NCI-H2227 (cell line): ENCODE measurements around the gene ATAD2B.
"Not testable (repeated sequence)": the region's sequence is repeated elsewhere in the genome, so short reads cannot be mapped to it uniquely, and the experiment has no call there.

Experiments used
- DNase-seq: peaks from one replicate; lab custom pipeline; 2025; ENCODE audit not compliant: unreplicated experiment; lab: John Stamatoyannopoulos, UW

ATAD2B gene

DNA sequence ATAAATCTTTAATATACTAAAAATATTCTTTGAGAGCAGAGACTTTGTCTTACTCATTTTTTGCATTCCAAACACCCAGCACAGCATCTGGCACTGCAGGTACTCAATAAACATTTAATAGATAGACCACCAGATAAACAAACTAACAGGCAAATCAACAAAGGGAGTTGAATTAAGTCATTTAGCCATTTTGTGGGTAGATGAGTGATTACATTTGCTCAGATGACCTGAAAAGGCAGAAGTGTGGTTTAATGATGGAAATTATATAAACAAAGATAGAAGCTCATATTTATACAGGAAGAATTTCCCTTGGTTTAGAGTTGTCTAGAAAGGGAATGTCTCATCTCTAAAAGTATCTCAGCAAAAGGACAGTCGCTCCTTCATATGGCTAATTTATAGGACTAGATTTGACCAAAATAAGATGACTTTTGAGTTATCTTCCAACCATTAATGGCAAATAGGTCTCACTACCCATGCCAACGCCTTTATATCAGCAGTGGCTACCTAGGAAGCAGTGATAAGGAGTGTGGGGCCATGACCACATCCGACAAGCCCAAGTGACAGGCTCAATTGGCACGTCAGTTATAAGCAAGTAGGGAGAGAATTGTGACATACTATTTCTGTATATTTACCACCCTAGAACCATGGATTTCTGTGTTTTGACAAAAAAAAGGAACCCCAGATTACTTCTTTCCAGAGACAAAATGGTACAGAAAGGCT lies 173.5 kb downstream of the ATAD2B start:
- DNase-seq = no peak

DNA sequence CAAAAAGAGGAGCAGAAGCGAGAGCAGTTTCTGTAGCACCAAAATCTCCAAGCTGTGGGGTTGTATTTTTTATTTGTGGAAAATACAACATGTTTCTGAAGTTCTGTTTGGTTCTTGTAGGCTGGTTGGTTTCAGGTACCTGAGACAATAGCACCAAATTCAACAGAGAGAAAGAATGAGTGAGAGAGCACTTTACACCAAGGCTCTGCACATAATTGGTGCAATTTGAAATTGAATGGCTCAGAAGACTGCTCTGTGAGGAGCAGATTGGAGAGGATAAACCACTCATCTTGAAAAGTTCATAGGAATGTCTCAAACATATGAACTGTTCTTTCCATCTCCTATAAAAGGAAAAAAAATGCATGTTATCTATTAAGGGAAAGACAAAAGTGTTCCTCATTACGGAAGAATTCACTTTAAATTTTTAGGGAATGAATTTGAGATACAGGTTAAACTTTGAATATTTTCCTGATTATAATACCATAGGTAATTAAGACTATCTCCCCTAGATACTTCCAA lies 175.1 kb downstream of the ATAD2B start:
- no peak for DNase-seq

DNA sequence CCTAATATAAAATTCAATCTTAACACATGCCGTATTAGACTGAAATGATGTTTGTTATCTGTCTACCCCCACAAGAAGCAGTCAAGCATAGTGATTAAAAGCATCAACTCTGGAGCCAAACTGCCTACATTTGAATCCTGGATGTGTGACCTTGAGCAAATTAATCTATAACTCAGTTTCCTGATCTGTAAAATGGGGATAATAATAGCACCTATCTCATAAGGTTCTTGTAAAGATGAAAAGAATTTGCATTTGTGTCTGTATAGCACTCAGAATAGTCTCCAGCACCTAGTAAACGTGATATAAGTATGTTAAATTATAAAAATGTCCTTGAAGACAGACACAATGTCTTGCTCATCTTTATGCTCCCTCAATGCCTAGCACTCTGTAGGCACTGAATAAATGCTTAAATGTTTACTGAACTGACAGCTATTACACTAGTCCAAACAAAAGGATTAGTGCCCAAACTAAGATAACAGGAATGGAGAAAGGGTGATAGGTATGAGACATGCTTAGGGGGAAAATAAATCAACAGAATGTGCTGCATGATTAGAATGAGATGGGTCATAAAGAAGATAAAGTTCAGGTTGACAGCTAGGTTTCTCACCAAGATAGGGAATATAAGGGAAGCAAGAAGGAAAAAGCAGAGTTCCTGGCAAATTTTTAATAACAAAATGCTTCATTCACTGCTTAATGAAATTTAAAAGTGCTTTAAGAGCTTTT lies 180.6 kb downstream of the ATAD2B start:
- DNase-seq = no peak

- DNase-seq = no peak
These were observed 181.2 kb downstream of the ATAD2B start for GRCh38 chr2:23745726-23746105.

GRCh38 chr2:23745068-23745725 lies 181.7 kb downstream of the ATAD2B start:
- no peak for DNase-seq

DNA sequence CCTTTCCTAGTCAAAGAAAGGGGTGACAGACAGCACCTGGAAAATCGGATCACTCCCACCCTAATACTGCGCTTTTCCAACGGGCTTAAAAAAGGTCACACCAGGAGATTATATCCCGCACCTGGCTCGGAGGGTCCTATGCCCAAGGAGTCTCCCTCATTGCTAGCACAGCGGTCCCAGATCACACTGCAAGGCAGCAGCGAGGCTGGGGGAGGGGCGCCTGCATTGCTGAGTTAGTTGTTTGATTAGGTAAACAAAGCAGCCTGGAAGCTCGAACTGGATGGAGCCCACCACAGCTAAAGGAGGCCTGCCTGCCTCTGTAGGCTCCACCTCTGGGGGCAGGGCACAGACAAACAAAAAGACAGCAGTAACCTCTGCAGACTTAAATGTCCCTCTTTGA lies 190.1 kb downstream of the ATAD2B start:
- DNase-seq = not testable (repeated sequence)

DNA sequence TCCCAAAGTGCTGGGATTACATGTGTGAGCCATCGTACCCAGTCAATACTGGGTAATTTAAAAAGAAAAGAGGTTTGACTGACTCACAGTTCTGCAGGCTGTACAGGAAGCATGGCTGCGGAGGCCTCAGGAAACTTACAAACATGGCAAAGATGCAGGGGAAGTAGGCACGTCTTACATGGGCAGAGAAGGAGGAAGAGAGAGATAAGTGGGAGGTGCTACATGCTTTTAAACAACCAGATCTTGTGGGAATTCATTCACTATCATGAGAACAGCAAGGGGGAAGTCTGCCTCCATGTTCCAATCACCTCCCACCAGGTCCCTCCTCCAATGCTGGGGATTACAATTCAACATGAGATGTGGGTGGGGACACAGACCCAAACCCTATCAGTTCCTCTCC lies 192.5 kb downstream of the ATAD2B start:
- no peak for DNase-seq

DNA sequence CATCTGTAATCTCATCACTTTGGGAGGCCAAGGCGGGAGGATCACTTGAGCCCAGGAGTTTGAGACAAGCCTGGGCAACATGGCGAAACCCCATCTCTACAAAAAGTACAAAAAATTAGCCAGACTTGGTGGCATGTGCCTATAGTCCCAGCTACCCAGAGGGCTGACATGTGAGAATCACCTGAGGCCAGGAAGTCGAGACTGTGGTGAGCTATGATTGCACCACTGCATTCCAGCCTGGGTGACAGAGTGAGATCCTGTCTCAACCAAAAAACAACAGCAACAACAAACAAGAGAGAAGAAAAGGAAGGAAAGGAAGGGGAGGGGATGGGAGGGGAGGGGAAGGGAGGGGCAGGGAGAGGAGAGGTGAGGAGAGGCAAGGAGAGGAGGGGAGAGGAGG lies 203.9 kb downstream of the ATAD2B start:
- DNase-seq = not testable (repeated sequence)

DNA sequence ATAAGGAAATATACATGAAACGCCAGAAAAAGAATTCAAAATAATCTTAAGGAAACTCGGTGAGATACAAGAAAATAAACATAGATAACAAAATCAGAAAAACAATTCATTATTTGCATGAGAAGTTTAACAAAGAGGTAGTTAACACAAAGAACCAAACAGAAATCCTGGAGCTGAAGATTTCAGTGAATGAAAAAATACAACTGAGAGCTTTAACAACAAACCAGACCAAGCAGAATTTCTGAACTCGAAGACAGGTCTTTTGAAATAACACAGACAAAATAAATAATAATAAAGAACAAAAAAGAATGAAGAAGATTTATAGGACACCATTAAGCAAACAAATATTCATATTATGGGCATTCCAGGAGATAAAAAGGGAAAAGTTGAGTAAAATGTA lies 204.7 kb downstream of the ATAD2B start:
- no peak for DNase-seq

- no peak for DNase-seq
These were observed 205.5 kb downstream of the ATAD2B start for GRCh38 chr2:23721454-23721826.

- no peak for DNase-seq
These were observed 206.0 kb downstream of the ATAD2B start for GRCh38 chr2:23720705-23721453.

DNA sequence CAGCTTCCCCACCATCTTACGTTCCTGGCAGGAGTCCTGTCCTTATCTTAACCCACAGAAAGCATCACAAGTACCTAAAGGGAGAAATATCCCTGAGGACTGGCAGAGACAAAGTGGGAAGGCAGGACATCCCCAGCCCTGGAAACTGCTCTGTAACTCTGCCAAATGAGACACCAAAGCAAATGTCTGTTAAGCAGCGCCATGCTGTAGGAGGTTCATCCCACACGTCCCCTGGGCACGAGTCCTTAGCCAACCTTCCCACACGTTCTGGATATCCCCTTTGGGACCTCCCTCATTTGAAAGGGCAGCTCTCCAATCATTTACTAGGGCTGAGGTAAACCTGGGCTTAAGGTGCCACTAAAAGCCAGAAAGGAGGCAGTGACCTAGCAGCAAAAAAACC lies 207.2 kb downstream of the ATAD2B start:
- DNase-seq = no peak

- no peak for DNase-seq
These were observed 207.8 kb downstream of the ATAD2B start for GRCh38 chr2:23718931-23719700.

DNA sequence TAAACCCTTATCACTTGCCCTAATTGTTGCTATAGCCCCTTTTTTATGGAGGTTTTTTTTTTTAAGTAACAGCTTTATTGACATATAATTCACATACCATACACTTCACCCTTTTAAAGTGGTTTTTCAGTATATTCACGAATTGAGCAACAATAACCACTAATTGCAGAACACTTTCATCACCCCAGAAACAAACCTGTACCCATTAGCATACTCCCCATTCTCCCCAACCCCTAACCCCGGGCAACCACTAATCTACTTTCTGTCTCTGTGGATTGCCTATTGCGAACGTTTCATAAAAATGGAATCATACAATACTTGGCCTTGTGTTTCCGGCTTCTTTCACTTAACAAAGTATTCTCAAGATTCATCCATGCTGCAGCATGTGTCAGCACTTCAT lies 213.6 kb downstream of the ATAD2B start:
- no peak for DNase-seq

DNA sequence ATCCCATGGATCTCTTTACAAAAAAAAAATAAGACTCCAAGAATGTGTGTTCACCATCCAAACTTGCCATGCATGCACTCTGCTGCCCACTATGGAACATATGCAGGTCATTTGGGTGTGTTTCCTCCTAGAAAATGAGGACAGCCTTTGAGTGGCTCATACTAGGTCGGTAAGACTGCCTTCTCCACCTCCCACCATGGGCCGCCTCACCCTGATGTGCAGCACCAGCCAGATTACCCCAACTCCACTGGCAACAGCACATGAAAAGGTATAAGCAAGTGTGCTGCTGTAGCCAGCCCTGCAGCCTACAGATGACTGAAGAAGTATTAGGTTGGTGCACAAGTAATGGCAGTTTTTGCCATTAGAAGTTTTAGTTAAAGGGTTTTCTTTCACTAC lies 214.2 kb downstream of the ATAD2B start:
- no peak for DNase-seq

DNA sequence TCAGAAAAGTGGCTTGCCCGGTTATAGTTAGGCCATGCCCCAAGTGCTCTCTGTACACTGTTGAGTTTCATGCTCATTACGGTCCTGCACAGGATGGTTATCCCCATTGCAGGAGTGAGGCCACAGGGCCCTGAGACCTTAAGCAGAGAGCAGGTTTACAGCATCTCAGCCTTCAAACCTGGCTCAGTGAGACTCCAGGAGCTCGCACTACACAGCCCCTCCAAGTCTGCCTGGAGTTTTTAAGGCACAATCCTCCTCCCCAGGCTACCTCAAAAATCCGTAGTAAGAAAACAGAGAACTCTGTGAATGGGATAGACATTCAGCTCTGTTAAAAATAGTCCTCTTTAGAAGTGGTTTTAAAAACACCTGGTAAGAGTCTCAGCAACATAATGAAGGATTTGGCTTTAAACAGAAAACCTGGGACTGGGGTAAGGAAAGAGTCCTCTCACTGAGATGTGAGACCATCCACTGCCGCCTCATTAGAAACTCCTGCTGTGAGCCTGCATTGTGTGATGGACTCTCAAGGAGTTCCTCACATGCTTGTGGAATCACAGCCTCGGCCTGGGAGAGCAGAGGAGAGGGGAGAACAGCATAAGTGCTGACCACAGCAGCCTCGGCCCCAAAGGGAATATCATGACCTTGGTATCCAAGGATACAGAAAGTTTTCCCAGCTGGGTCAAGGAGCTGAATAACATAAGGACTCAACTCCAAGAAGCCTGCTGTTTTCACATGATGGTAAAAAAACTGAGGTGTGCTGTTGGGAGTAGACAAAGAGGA lies 214.8 kb downstream of the ATAD2B start:
- peak; percentile 57 for DNase-seq

- DNase-seq = no peak
These were observed 217.6 kb downstream of the ATAD2B start for GRCh38 chr2:23709311-23709710.

DNA sequence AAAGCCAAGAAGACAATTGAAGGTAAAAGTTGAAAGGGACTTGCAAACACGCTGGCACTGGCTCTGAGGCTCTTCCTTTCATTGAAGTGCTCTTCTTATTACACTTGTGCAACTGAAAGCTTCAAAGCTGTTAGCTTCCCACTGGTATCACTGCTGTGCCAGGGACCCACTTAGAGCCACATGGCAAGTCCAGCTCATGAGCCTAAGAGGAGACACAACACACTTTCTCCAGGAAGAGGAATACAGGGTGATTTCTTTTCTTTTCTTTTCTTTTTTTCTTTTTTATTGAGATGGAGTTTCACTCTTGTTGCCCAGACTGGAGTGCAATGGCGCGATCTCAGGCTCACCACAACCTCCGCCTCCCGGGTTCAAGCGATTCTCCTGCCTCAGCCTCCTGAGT lies 218.2 kb downstream of the ATAD2B start:
- DNase-seq = no peak

DNA sequence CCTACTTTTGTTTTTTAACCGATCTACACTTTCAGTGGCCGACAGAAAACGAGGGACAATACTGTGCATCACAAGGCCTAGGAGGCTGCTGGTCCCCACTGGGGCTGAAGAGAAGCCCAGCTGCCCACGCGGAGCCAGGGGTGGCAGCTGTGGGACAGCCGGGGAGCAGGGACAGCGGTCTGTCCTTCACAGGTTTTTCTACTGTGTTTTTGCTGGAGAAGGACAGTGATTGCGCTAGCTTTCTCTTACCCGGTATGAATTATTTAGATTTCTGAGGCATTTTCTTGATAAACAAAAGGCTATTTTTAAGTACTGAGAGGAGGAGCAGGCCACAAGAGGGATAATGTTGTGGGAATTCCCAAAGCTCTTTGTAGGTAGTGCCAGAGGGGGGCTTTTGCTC lies 219.8 kb downstream of the ATAD2B start:
- no peak for DNase-seq

DNA sequence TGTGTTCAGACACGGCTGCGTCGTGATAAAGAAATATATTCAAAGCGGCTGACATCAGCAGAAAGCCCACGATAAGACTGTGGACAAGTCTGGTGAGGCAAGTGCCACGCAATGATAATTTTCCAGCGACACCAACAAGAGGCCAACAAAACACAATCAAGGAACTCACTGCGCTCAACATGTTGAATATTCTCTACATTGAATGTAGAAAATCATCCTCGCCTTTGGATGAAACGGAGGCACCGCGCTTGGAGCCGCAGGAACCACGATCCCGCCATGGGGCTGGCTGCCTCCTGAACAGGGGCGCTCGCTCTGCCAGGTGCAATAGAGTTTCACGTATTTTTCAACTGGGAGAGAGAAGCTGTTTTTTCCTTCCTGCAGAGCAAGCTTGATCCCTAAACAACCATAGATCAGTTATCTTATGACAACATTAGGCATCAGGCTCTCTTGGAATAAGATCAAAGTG lies 220.3 kb downstream of the ATAD2B start:
- no peak for DNase-seq
